NCI-H146 treated with DMSO at 0.1 percent for 48 hours (cell line): ENCODE results near the gene OXSM.

Experiments used
- DNase-seq: peaks from one replicate; lab custom pipeline; 2025; ENCODE audit not compliant: unreplicated experiment; lab: John Stamatoyannopoulos, UW

OXSM gene

DNA sequence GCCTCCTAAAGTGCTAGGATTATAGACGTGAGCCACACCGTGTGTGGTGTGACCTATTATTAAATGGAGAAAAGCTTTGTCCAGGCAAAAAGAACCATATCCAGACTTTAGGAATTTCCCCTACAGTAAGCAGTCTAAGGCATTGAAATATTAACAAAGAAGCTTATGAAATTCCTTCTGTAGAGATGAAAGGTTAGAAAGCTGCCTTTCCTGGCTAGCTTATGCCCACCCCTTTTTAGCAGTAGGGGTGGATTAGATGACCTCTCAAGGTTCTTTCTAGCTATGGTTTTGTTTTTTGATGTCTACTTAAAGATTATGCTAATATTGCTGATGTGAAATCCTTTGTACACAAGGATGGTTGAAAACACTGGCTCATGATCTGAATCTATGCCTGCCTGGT, 13.9 kb downstream of the OXSM start:
- DNase-seq, result no peak

DNA sequence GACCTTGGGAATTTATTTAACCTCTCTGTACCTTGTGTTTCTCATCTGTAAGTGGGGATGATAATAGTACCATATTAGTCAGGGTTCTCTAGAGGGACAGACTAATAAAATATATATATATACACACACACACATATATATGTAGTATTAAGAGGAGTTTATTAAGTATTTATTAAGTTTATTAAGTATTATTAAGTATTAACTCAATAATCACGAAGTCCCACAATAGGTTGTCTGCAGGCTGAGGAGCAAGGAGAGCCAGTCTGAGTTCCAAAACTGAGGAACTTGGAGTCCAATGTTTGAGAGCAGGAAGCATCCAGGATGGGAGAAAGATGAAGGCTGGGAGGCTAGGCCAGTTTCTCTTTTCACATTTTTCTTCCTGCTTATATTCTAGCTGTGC, 14.8 kb downstream of the OXSM start:
- DNase-seq, result no peak

DNA sequence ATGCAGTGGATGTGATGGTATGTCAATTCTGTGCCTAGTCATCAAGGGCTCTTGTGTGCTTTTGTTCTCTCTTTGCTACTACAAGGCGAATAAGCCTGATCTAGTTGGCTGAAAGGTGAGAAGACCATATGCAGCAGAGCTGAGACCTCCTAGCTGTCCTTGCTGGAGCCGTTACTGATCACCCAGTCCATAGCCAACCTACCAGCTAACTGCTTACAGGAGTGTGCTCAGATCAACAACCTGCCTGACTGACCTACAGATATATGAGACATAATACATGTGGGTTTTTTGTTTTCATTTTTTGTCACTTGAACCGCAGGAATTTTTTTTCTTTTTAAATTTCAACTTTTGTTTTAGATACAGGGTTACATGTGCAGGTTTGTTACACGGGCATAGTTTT, 22.8 kb downstream of the OXSM start:
- DNase-seq, result no peak

DNA sequence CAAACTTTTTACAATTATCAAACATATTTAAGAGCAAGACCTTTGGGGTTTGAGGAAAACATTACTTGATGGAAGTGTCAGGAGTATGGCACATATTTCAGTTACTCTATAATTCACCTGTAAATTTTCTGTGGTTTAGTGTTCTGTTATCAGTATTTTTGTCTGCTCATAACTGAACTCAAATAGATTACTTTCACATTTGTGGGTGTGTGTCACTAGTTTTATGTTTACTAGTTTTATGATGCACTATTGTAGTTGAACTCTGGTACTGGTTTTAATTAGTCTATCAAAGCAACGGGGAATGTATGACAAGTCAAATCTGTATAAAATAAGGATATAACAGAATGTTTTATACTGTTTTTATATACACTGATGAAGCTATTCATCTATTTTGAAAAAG, 27.2 kb downstream of the OXSM start:
- DNase-seq, result no peak

DNA sequence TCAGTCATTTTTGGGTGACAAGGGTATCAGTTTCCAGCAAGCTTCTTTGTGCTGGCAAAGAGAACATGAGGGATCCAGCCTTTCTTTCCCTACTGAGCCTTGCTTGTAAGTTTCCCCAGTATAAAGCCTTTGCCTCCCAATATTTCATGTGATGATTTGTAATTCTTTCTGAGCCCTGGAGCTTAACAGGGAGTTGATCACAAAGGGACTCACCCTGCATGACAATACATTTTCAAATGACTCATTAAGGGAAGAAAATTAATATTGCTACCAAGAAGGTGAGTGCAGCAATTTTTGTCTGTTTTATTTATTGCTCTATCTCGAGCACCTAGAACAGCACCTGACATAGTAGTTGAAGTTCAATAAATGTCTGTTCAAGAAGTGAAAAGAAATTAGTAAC, 27.7 kb downstream of the OXSM start:
- no peak for DNase-seq

DNA sequence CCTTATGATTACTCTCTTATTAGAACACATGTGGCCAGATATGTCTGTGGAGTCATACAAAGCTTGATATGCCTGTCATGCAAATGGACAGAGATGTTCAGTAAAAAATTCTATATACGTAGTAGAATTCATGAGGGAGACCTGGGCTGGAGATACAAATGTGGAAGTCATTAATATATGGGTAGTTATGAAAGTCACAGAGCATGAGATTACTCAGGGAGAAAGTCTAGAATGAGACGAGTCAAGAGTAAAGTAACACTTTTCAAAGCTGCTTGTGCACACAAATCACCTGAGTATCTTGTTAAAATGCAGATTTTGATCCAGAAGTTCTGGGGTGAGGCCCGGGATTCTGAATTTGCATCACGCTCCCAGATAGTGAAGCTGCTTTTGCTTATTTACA, 28.4 kb downstream of the OXSM start:
- DNase-seq, result no peak

DNA sequence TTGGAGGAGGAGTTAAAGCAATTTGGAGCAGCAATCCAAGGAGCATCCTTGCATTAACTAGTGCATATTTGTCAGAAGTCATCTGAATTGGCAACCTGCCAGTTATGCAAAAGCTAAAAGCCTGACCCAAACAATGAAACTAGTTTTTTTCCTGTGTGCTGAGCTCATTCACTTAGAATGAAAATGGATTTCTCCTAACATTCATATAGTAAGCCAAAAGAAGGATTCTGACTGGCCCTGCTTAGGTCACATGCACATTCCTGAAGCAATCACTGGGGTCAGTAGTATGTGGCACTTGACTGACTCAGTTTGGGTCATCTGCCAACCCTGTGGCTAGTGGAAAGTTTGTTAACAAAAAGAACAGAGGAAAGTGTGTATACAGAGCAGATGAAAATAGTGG, 30.5 kb downstream of the OXSM start:
- DNase-seq, result no peak

DNA sequence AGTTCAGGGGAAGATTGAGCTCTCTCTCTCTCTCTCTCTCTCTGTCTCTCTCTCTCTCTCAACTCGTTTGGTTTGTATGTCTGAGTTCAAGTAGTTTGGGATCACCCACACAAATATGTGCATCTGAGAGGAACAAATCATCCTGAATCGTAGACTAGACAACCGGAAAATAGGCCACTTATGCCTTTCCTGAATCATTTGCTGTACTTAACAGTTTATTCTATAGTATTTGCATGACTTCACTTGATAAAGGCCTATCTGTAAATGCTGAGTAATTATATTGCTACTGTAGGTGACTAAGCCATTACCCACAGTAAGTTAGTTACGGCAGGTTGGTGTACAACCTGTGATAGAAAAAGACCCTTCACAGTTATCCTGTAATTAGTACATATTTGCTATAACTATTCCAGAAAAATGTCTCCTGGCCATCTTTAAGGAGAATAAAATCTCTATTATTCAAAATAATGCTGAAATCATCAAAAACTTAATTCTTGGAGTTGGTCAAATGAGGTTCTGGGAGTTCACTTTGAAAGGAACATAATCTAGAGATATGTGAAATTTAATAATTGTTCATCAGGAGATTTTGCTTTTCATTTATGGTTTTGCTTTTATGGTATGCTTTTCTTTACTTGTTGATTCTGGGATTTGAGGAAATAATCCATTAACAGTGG, 31.1 kb downstream of the OXSM start:
- DNase-seq, result no peak

DNA sequence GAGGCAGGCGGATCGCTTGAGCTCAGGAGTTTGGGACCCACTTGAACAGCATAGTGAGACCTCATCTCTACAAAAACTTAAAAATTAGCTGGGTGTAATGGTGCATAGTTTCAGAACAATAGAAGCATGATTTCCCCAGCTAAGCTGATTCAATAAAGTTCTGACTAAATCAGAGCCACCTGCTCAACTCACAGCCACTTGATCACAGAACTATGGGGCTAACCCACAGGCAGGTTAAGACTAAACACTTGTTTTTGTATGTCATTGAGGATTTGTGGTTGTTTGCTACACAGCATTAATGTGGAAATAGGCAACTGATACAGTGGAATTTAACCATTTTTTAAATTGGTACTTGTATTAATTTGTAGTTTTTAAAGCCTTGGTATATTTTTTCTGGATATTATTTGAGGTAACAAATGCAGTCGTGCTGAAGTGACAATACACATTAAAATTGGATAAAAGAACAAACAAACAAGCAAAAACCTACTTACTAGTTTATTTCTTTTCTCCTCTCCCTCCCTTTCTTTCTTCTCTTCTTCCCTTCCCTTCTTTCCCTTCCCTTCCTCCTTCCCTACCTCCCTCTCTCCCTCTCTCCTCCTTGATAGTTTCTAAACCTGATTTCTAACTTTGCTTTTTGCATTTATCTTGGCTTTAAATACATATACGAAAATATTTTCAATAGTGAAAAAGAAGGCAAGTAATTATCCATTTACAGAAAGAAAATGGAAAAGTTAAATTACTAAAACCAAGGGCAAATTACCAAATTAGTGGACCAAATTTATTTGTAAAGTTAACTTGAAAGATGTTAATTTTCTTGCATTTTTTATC, 32.1 kb downstream of the OXSM start:
- DNase-seq, result no peak

DNA sequence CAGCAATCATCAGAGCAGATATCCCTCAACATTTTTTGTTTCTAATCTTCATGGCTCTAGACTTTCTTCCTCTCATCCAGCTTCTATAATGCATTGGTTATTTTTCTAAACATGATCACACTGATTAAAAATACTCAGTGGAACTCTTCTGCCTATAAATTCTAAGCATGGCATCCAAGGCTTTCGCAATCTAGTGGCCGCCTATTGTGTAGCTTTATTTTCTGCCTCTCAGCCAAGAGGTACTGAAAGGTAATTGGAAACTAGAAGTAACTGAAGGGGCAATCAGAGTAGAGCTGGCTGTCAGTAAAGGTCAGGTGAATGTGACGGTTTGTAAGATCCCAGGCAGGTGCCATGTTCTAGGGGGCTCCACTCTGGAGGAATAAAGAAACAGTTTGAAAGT, 33.4 kb downstream of the OXSM start:
- no peak for DNase-seq

DNA sequence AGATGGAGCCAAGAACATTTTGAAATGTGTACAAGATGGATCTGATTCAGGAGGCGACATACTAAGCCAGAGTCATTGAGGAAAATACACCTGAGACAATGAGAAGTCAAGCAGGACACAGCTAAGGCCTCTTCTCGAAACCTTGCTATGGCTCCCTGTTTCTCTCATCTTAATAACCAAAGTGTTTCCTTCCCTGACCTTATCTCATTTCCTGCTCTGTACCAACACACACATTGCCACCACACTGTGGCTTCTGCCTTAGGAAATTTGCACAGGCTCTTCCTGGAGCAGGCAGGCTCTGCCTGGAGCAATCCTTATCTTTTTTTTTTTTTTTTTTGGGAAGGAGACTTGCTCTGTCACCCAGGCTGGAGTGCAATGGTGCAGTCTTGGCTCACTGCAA, 36.6 kb downstream of the OXSM start:
- DNase-seq, result no peak

DNA sequence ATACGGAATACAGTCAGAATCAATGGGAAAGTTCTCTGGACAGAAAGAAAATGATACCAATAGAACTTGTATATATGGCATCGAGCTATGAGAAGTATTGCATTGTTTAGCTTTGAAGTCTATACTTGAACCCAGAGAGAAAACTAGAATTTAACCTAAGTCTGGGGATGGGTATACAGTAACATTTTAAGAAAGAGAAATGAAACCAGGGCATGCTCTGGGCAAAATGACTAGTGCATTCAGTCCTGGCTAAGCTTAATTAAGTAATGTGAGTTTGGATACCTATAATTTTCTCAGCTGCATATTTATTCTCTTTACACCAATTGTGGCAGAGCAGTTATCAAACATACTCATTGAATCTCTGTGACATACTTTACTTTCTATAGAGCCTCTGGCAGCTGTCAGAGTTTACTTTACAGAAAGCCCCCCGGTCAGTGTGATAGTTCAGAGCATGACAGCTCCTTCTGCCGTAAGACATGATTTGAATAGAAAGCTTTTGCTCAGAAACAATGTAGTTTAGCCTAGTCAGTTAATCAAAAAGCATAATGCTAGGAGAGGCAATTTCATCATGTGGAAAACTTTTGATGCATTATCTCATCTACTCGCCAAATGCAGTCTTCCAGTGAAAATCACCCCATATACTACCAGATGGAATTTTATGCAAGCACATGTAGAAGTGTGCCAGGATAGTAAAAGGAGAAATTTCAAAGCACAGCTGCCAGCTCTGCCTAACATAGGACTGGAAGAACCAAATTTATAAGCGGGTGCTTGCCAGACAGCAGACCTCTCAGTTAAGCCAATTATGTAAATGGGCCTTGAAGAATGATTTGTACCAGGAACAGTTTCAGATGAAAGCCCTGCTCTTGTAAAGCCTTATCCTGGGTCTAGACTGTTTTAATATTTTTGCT, 40.7 kb downstream of the OXSM start:
- DNase-seq, result no peak

DNA sequence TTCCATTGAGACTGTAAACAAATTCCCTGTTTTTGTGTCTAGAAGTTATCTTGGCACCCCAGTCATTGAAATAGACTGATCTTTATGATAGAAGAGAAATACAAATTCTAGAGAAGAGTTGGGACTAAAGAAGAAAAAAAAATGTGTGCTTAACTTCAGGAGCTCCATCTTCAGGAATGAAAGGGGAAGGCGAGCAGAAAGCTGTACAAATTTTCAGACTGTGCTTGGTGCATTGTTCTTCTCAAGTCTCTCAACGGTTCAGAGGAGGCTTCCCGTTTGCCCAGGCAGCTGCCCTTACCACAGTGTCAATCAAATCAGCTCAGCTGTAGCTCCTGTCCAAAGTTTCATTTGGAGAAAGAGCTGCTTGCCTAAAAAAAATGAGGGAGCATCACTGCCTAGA, 41.7 kb downstream of the OXSM start:
- no peak for DNase-seq

DNA sequence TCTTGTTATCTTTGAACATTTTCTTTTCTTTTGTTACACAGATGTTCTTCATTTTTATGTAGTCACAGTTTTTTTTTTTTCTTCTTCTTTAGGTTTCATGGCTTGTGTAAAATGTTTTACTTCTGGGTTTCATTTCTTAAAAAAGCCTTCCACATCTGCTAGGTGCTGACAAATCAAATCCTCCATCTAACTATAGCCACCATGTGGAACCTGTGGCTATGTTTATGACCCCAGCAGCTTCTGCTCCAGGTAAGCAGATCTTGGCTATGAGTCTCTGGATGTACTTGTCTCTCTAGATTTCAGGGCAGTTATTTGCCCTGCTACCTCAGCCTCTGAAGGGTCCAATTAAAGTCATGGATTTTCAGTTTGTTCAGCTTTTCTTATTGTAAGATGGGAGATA, 44.5 kb downstream of the OXSM start:
- DNase-seq, result no peak

DNA sequence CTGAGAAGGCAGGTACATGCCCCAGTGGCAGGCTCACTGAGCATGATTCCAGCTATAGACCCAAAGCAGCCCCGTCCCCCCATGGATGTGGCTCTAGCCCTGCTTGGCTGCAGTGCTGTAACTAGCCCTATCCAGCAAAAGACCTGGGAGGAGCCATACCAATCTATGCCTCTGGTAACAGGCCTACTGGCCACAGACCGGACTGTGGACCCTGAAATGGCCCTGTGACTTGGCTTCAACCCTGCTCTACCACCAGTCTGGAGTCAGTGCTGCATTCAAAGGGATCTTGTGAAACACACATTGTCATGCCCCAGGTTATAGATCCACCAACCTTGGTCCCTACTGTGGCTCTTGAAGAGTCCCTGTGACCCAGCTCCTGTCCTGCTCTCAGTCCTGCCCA, 46.7 kb downstream of the OXSM start:
- DNase-seq, result no peak

DNA sequence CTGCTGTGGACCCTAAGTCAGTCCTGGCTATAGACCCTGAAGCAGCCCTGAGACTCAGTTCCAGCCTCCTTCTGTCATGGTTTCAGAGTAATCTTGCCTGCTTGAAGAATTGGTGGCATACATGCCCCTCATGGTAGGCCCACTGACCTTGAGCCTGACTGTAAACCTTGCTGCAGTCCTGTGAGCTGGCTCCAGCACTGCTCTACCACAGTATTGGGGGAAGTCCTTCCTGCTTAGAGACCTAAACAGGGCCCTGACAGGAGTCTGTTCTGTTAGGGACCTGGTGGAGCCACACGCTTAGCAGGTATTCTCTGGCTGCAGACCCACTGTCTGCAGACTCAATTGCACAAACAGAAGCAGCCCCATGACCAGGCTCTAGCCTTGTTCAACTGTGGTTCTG, 47.1 kb downstream of the OXSM start:
- no peak for DNase-seq

DNA sequence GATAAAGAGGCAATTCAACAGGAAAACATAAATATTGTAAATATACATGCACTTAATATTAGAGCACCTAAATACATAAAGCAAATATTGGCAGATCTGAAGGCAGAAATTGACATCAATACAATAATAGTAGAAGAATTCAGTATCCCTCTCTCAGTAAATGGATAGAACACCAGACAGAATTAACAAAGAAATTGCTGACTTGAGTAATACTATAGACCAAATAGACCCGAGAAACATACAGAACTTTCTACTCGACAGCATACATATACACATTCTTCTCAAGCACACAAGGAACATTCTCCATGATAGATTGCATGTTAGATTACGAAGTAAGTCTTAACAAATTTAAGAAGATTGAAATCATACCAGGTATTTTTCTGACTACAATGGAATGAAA, 50.2 kb downstream of the OXSM start:
- no peak for DNase-seq

DNA sequence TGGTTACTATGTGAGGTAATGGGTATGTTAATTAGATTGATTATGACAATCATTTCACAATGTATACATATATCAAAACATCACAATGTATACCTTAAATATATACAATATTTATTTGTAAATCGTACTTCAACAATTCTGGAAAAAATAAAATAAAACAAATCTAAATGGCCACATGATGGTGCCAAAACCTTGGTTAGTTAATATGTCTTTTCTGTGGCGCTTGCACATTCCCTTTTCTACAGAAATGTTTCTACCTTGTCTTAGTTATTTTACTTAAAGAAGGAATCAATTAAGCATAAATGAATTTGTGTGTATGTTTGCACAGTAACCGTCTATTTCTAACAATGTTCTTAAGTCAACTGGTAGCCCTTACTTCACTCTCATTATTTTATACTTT, 53.4 kb downstream of the OXSM start:
- DNase-seq, result no peak
